Activated T-cell treated with anti-CD3 and anti-CD28 coated beads, Interleukin-2, amount 50 U/mL, for 1 hour (primary cell): ENCODE results near the gene MOB3B.

Source experiments
- DNase-seq: peaks from one replicate; pipeline ENCODE4 v3.0.0-alpha.2; 2020

Gene MOB3B

DNA sequence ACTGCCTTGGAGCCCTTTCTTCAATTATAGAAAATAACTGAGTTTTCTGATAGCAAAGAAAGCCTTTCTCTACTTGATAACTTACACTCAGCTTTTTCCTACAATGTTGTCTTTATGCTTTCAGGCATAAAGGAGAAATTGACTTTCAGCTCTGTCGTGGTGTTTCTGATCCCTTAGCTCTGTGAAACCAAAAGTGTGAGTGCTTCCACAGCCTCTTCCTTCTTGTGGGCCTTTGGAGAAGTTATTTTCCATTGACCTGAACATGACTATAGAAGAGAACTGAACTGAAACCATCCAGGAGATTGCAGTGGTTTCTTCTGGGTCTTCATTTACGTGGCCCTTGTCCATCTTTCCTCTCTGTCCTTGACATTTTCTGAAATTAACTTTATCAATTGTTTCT is 173.2 kb downstream of the MOB3B start:
- DNase-seq = no peak

DNA sequence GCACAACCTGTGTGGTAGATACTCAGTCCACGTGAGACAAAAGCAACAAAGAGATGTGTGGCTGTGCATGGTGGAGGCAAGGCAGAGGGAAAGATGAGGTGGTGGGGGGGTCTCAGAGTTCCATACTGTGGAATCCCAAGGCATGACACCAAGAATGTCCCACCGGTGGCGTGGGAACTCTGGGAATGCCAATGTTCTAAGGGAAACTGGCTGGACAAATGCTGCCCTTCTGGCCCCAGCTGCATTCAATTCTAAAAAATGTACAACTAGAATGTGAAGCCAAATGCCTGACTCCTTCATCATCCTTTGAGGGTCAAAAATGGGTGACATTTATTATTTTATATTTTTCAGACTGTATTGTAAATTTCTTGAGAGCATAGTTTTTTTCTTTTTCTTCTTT is 174.4 kb downstream of the MOB3B start:
- no peak for DNase-seq

DNA sequence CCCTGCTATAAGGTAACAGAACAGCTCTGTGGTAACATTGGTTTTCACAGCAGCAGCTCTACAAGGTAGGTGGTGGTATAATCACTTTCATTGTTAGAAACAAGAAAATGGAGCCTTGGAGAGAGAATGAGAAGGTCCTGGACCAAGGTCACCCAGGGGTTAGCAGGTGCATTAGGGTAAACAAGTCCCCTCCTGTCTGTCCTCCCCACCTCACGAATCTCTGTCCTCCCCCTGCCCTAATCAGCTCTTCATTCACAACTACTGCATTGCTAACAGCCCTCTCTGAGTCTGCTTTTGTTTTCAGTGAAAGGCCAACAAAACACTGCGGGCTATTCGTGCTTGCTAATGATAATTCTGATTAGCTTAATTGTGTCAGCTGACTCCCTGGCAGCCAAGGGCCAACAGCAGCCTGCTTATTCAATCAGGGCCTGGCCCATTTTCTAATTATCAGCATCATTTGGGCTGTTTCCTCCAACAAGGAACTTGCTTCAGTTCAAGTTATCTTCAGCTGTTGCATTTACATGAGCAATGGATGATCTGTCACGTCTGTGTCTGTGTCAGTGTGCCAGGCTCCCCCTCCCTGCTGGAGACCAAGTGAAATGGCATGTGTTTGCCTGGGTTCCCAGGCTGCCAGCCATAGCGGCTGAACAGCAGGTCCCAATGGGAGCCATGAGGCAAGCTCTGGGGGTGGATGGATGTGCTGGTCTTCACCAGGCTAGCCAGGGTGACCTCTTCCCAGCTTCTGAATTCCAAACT is 176.0 kb downstream of the MOB3B start:
- no peak for DNase-seq

DNA sequence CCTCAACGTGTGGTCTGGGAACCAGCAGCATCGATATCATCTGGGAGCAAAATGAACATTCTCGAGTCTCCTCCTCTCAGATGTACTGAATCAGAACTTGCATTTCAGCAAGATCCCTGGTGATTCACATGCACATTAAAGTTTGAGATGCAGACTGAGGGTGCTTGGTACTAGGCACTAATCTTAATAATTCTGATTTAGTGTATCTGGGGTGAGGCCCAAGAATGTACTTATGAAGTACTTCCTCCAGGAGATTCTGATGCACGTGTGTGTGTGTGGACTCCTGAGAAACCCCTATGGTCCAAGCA is 176.5 kb downstream of the MOB3B start:
- DNase-seq = no peak

DNA sequence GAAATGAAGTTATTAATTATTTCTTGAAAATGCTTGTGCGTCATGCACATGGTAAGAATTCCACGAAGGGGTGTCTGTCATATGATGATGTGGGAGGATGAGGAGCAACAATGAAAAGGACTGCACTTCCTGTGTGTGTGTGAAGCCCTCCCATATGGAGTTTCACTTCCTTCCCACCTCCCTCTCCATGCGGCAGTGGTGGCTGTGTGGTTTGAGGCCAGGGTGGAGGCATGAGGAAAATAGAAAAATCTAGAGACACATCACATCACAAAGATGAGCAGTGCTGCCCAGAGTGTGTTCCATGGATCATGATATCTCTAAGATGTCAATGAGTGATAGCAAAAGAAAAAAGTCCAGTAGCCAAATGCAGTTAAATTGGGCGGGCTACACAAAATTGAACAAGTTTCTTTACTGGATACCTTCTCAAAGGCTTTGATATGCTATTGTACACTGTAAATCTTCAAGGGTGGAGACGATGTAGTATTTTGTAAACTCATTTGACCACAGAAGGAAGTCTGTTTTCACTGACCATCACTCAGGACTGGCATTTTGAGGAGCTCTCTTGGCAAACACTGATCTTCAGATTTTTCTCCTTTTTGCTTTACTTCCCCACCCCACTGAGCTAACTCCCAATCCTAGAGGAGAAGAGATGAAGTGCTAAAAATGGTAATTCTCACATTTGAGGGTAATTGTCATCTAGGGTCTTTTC is 177.0 kb downstream of the MOB3B start:
- DNase-seq = no peak

DNA sequence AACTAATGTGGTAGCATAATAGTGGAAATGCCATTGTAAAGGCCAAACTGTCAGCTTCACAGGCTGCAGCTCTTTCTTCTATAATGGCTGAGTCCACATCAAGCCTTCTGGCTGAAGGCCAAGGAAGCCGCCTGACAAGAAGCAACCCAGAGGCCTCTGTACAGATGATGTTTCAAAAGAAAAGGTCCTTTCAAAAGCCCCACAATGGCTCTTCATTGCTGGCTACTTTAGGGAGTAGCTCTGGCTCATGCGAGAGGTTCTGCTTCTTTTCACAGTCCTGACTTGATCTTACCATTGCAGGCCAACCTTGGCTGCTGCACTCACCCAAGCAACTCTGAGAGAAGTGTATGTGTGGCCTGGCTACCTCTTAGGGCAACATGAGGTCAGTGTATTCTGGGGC is 178.2 kb downstream of the MOB3B start:
- DNase-seq = no peak

DNA sequence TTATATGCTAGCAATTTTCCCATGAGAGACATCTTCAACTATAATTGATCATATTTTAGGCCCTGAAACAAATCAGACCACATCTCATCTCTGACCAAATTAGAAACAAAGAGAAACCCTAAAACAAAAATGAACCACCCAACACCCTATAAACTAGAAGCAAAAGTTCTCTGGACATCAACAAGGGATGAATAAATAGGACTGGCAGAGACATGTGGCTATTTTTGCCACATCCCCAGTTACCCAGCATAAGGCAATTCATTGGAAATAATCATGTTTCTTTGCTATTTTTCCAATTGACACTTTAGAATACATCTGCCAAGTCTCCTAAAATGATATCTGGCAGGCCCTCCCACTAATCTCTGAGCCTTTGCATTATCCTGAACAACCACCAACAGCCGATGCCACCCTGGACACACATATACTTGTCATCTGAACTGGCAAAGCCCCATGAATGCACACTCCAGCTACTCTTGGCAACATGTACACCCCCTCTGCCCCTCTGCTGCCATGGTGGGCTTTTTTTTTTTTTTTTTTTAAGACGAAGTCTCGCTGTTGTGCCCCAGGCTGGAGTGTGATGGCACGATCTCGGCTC is 179.1 kb downstream of the MOB3B start:
- DNase-seq = no peak

DNA sequence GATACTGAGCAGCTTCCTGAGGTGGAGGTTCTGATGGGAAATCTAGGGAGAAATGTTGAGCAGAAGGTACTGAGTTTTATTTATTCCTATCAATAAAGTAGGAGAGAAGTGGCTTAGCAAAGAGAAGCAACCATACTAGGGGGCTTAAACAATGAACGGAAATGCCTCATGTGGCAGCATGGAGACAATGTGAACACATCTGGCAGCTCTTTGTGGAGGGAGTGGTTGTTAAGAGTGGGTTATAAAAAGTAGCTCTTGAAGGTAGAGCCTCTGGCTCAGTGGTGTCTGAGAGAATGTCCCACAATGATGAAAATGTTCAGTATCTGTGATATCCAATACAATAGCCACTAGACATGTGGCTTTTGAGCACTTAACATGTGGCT is 179.9 kb downstream of the MOB3B start:
- no peak for DNase-seq

DNA sequence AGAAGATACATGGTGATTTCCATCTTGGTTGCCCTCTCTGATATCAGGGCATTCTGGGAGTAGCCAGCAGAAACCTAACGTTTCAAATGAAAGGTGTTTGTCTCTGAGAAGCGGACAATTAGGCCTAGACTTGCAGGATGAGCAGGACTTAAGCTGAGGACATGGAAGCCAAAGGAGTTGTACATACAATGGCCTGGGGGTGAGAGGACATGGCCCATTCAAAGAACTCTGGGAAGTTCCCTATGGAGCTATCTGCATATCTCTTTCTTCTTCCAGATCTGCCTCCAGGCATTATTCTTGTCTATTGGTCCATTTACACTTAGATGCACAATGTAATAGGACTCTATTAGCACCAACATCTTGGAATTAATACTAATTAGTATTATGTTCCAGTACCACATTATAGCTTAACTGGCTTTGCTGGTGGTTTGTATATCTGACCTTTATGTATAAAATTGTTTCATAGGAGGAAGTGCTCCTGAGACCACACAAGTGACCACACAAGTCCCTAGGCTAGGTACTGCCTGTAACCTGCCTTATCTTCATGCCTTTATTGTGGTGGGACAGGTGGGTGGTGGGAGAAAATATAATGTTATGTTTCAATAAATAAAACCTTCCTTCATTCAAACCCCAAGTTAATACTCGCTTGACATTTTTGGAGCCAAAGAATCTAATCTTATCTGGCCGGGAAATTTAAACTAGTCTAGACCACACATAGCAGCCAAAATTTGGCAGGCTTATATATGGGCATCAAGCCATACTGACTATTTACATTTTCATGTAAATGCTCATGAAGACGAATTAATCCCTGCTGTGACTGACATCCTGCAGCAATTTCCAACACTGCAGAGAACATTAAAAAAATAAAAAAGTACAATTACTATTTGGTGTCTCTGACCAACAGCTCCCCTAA is 180.6 kb downstream of the MOB3B start:
- DNase-seq = no peak

DNA sequence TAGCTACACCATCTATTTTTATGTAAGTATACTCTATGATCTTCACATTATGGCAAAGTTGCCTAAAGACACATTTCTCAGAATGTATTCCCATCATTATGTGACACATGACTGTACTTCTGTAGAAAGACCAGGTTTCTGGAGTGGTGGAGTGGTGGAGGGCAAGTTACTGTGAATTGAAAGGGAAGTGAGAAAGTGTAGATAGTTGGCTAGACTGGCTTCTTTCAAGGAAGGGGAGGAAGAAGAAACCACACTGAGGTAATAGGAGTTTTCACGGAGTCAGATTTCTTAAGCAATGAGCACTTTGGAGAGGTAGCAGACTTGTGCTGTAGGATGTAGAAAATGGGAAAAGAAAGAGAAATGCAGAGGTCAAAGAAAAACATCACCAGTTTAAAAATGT is 181.7 kb downstream of the MOB3B start:
- DNase-seq = no peak

DNA sequence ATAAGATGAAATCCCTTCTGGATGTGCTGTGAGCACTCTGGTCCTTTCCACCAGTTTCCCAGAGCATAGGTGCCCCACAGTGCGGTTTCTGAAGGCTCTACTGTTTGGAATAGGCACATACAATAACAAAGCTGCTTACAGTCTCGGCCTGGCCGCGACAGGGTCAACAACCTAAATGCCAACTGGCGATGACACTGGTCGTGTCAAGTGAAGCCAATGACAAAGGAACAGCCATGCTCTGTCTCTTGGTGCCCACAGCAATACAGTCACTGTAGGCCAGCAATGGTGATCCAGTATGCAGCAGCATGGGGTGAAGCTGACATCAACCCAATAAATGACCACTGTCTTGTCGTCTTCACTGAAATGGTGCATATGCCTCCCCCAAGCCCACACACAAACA is 184.8 kb downstream of the MOB3B start:
- no peak for DNase-seq

DNA sequence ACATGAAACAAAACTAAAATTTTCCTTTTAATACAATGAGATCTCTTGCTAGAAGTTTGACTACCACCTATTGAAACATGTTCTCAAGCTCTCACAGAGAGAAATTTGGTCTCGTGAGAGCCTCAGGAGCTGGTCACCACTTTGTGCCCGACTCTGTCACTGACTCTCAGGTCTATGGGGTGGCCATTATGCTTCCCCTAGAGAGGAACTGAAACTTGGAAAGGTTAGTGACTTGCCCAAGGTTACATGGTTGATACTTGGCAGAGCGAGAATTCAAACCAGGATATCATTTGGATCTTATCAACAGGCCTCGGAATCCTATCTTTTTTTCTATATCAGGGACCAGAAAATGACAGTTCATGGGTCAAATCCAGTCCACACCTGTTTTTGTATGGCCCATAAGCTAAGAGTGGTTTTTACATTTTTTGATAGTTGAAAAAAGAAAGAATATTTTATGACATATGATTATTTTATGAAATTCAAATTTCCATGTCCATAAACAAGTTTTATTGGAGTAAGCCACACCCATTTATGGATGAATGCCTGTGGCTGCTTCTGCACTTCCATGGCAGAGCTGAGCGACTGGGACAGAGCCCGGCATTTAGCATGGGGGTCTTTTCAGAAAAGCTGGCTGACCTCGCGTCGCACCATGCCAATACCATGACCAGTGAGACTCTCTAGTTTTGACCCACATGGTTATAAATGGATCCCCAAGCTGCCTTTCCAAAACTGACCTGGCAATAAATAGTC is 187.9 kb downstream of the MOB3B start:
- DNase-seq = no peak

DNA sequence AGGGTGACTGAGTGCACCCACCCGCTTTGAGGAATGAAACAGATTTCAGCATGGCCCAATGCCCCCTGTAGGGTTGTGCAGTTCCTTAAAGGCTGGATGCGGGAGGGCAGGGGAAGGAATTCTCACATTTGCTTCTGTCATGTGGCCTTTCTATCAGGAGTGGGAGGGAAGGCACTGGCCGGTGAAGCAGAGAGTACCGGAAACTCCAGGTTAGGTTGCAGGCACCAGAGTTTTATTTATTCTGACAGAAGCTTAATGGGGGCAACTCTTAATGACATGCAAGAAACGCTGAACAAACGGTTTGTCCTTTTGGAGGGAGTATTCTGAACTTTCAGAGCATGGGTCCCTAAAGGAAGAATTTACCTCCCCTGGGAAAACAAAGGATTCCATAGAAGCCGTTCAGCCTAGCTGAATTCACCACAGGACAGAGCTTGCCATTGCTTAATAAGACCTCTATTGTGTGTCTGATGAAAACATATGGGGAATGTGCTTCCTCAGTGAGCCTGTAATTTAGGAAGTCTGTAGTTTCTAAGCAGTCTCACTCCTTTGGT is 188.6 kb downstream of the MOB3B start:
- no peak for DNase-seq

DNA sequence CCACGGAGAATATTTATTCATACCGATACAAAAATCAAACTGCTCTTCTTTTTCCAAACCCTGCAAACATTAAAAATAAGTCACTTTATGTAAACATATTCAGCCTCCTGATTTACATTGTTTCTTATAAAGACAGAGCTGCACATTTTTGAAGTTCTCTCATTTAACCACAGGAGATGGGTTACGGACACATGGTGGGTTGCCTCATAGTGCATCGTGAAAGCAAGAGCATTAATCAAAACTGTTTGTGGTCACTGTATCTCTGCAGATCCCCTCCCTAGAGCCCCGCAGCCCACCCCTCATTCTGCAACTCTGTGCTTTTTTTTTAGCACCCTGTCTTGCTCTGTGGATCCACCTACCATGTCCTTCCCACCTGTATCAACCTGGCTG is 189.3 kb downstream of the MOB3B start:
- no peak for DNase-seq

DNA sequence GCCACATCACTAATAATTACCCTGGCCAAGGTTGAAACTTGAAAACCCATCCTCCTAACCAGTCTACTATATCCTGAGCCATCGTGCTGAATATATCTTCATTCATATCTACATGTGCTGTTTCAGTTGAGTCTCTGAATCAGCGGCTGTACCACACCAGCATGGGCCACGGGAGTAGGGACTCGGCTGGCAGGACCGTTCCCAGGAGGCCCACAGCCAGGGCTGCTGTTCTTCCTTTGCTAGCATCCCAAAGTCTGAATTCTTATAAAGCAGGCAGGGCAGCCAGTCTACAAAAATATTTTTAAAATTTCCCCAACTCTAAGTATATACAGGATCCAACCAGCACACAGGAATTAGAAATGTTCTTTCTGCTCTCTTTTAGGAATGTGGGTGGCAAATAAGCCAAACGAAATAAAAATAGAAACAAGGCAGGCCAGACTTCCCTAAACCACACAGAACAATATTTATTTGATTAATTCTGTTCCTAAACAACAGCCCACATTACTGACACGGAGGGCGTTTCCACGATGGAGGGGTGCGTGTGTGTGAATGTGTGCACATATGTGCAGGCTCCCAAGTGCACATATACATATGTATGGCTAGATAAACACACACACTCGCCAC is 189.8 kb downstream of the MOB3B start:
- no peak for DNase-seq

DNA sequence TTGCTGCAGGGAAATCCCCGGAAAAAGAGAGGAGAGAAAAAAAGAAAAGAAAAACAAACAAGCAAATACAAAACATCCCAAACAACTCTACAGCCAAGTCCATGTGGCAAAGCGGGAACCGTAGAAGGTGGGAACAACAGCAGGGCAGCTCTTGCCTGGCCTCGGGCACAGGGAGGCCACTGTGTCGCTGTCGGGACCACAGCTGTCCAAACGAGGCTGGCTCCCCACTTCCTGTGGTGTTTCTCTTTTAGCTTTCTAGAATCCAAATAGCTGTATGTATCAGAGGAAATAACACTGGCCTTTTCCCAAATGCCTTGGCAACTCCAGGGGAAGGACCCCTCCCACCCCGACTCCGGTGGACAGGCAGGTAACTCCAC is 191.1 kb downstream of the MOB3B start:
- DNase-seq = no peak

DNA sequence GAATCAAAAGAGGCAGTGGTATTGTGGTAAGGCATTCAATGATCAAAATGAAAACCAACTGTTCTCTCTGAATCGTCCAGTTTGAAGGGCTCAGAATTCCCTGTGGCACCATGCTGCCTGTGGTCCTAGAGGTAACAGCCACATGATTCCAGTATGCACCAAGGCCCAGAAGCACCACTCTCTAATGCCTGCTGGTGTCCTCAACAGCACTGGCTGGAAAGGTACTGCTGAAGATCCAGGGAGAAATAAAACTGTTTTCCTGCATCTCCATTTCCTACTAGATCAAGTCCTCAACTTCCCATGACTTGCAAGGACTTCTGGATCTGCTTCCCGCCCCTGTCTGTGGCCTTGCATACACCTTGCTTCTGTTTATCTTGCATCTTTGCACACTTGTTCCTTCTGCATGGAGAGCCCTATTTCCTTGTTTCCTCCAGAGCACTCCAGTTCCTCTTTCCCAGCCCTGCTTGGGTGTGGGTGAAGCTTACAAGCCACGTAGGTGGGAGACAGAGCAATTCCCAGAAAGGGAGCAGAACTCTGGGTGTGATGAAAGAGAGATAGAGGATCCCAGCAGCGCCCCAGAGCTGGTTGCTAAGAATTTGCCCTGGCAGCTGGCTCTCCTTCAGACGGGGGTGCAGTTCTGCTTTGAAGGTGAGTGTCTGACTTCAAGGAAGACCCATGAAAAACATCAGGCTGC is 191.6 kb downstream of the MOB3B start:
- no peak for DNase-seq

DNA sequence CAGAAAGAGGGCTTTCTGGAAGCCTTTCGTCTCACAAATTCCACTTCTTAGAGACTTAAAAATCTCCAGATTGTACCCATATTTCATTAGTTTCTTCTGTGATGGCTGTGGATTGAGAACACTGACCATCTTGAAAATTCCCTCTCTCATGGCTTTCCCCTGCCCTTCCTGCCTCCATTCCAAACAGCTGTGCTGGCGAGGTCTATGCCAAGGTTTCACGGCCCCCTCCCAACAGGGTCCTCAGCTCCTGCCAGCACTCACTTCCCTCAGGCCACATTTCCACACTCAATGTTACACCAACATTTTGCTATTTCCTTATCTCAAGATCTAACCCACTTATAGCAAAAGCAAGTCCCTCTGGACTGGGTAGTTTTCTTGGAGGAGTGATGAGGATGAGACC is 192.4 kb downstream of the MOB3B start:
- DNase-seq = no peak

DNA sequence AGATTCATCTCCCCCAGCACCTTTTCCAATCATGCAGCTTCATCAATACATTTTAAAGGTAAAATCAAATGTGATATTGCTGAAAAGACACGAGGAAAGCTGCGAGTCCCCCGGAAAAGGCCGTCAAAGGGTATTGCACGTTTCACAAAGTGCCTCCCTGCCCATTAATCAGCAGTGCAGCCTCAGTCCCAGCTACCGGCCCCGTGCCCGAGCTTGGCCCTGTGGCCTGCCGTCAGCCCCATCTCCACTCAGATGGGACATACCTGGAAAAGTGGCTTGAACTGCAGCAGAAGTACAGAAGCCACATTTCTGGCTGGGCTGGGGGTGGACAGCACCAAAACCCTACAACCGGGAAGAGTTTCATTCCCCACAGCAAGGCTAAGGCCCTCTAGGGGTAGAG is 192.8 kb downstream of the MOB3B start:
- DNase-seq = no peak

DNA sequence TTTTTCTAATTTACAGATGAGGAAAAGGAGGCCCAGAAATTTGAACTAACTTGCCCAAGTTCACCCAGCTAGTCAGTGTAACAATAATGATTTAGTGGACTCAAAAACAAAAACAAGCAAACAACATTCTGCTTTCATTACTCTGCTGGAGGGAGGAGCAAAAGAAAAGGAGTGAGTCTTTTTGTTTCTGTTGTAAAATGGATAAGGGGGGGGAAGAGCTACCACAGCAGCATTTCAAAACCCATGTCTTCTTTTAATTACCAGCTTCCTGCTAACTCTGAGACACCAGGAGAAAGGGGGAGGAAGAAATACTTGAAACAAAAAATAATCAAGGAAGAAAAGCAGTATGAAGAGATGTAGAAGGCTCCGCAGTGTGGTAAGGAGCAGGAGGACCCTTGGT is 193.5 kb downstream of the MOB3B start:
- no peak for DNase-seq

DNA sequence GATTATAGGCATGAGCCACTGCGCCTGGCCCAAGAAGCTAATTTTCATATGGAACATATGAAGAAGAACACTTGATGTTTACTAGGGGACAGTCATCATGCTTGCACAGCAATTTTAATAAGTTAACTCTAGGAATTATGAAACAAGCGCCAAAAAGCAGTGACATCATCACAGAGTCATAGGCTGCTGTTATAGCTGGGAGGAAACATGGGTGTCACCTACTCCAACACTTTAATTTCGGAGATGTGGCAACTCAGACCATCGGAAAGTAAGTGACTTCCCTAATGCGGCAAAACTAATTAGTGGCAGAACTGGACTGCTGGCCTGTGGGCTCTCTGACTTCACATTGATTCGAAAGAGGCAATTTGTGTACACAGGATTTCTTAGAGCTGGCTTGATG is 194.5 kb downstream of the MOB3B start:
- DNase-seq = no peak
